Activated naive CD4-positive, alpha-beta T cell treated with anti-CD3 and anti-CD28 coated beads, Interleukin-2, amount 50 U/mL, for 72 hours (primary cell): ENCODE data around the gene COPS4. TPM values are rescaled to one million over a fixed set of nuclear protein-coding genes. Genes with fewer than 3 reads are reported as not detected.
"Not testable (repeated sequence)": the region's sequence is repeated elsewhere in the genome, so short reads cannot be mapped to it uniquely, and the experiment has no call there.

Experiments used
- ATAC-seq, 2 donors: fragments of 150-1000 bp; cut with Tn5 transposase; 2 replicates each; pipeline ENCODE4 v1.10.0; 2021; ENCODE audit warnings: mild to moderate bottlenecking in 2 of 2, moderate library complexity in 2 of 2
- DNase-seq, 2 donors: peaks; one replicate each; pipeline ENCODE4 v3.0.0; 2021 to 2022; ENCODE audit warnings: low spot score in 2 of 2
- H3K27ac Mint-ChIP-seq, 2 donors: one replicate each; pipeline ENCODE4 v1.8.0; 2022; ENCODE audit warnings: mild to moderate bottlenecking in 2 of 2, mixed read lengths in 2 of 2
- H3K36me3 Mint-ChIP-seq, 2 donors: one replicate each; pipeline ENCODE4 v1.8.0; 2022; ENCODE audit warnings: mixed read lengths in 2 of 2
- H3K9me3 Mint-ChIP-seq, 2 donors: one replicate each; pipeline ENCODE4 v1.8.0; 2022; ENCODE audit warnings: mixed read lengths in 2 of 2
- total RNA-seq, 2 donors: library from RNA; stranded (reverse); gene quantifications; one replicate each; pipeline ENCODE4 v1.2.3, GENCODE V29; 2022

Gene COPS4
- total RNA-seq = 10 to 100 TPM; 30.9 to 32.4 TPM

DNA sequence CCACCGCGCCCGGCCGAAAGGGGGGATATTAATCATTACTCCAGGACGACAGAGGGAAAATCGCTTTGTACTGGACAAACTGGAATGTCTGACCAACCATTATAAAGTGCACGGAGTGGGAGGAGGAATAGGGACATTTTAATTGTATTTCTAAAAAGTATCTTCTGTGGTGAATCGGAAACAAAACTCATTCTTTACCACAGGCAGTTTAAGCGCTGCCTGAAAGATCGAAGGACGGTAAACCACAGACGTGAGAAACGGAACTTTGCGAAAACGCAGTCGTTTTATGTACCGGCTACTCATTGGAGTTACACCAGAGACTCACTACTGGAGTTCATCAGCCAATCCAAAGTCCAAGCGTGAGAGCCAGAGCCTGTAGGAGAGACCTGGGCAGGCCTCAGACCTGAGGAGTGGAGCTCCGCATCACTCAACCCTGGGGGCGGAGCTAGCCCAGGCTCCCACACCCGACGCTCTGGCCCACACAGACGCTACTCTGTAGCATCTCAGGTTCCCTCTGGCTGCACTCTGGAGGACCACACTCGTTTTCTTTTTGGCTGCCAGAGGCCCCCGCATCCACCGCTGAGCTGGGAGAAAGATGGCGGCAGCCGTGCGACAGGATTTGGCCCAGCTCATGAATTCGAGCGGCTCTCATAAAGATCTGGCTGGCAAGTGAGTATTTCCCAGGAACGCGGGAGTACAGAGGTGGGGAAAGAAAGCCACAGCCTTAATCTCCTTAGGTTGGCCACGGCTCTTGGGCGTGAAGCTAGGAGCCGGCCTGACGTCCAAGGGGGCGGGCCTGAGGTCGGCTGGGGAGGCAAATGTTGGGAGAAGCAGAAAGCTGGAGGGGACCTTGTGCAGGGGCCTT, at the start of gene COPS4:
Gene COPS4, plus strand, starts transcription at position 554 of the 865 bp plus-strand sequence. Its CDS starts 42 bp downstream, at position 596.
- peak; percentile 97 to 99 for ATAC-seq
- H3K9me3 Mint-ChIP-seq = no peaks in the 10 kb centered on the region
- H3K36me3 Mint-ChIP-seq = peaks cover 6 to 11% of the 10 kb centered on the region in 2 donors
- peak; percentile 89 to 93 for DNase-seq
- H3K27ac Mint-ChIP-seq = peak within 1 kb of the TSS; percentile 96 to 100

GRCh38 chr4:82987519-82987918, 47.5 kb upstream of the COPS4 start:
- not testable (repeated sequence) for DNase-seq, H3K9me3 Mint-ChIP-seq, H3K27ac Mint-ChIP-seq, ATAC-seq
- peaks cover 0 to 17% of the 10 kb centered on the region in 2 donors for H3K36me3 Mint-ChIP-seq

GRCh38 chr4:82988323-82988832, 46.6 kb upstream of the COPS4 start:
- ATAC-seq = no peak
- Mint-ChIP-seq H3K36me3 (peaks cover 0 to 14% of the 10 kb centered on the region in 2 donors), H3K9me3 (no peaks in the 10 kb centered on the region), H3K27ac (no peak overlapping the region)
- DNase-seq = no peak

DNA sequence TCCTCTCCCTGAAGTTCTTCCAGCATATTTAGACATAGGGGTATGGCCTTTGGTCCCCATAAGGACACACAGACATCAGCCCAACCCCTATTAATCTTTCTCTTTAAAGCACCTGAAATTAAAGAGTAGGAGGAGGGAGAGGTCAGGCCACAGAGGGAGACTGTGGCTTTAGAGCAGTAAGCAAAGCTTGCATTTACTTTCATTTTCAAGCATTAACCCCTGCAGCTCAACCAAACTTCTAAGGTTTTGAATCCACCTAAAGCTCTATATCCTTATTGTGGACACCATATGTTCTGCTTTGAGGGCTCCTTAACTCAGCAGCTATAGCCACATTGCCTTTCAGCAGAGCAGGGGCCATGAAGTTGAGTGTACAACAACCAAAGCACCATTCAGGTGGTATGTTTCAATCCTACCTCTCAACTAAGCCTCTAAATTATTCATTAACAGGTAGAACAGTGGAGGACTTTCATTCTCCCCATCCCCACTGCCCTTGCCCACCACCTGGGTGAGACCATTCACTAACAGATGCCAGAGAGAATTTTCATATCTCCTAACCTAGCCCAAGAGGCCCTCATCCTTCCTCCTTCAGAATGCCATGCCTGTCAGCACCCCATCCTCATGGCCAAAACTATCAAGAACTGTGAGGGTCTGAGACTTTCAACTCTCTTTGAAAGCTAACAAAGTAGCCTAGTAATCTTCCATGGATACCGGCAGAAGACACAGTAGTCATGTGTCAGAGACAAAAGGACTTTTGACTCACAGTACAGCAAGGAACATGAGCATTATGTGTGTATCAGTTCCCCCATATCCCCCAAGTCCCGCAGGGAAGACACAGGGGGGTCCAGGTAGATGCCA, 45.2 kb upstream of the COPS4 start:
- H3K9me3 Mint-ChIP-seq = no peaks in the 10 kb centered on the region
- peak overlapping the region; percentile 40 to 88 for H3K27ac Mint-ChIP-seq
- H3K36me3 Mint-ChIP-seq = peaks cover 0 to 7% of the 10 kb centered on the region in 2 donors
- peak; percentile 48 to 75 for ATAC-seq
- no peak for DNase-seq

DNA sequence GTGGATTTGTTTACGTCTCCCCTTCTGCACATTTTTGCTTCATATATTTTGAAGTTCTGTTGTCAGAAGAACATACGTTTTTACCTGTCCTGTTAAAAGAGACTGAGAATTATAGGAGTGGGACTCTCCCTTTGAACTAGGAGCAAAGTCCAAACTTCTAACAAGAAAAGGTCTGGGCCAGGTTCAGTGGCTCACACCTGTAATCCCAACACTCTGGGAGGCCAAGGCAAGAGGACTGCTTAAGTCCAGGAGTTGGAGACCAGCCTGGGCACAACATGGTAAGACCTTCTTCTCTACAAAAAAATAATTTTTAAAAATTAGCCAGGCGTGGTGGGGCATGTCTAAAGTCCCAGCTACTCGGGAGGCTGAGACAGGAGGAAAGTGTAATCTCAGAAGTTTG, 40.1 kb upstream of the COPS4 start:
- DNase-seq = no peak
- no peaks in the 10 kb centered on the region for H3K36me3 Mint-ChIP-seq
- no peaks in the 10 kb centered on the region for H3K9me3 Mint-ChIP-seq
- no peak for ATAC-seq
- H3K27ac Mint-ChIP-seq = peak overlapping the region in 1 of 2 donors; percentile 44

- ATAC-seq (no peak), DNase-seq (no peak)
- Mint-ChIP-seq H3K27ac (no peak overlapping the region), H3K36me3 (no peaks in the 10 kb centered on the region), H3K9me3 (no peaks in the 10 kb centered on the region)
Measured at GRCh38 chr4:82998898-82999297, 36.1 kb upstream of the COPS4 start.

DNA sequence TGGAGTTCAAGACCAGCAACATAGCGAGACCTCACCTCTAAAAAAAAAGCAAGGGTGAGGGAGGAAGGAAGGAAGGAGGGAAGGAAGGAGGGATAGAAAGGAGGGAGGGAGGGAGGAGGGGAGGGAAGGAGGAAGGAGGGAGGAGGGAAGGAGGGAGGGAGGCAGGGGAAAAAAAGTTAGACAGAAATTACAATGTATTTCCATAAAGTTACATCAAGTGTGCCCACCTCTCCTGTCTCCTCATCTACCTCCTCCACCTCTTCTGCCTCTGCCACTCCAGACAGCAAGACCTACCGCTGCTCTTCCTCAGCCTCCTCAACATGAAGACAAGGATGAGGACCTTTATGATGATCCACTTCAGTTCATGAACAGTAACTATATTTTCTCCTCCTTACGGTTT, 32.7 kb upstream of the COPS4 start:
- no peak for ATAC-seq

DNA sequence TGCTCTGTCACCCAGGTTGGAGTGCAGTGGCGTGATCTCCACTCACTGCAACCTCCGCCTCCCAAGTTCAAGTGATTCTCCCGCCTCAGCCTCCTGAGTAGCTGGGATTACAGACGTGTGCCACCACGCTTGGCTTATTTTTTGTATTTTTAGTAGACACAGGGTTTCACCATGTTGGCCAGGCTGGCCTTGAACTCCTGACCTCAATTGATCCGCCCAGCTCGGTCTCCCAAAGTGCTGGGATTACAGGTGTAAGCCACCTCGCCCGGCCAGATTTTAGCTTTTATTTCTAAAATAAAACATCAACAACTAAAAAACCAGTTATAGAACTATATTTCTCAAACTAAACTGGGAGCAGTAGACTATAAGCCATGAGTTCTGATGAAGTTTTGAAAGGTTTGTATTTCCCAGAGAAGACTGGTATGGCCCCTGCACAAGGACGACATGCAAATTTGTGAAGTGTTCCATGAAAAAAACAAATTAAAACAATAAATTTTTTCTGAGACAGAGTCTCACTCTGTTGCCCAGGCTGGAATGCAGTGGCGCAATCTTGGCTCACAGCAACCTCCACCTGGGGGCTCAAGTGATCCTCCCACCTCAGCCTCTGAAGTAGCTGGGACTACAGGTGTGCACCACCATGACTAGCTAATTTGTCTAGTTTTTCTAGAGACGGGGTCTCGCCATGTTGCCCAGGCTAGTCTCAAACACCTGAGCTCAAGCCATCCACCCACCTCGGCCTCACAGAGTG, 31.8 kb upstream of the COPS4 start:
- not testable (repeated sequence) for DNase-seq, ATAC-seq, H3K36me3 Mint-ChIP-seq, H3K9me3 Mint-ChIP-seq, H3K27ac Mint-ChIP-seq

More for the DNA sequence above, 32.7 kb upstream of the COPS4 start:
- no peak for DNase-seq
- Mint-ChIP-seq H3K9me3 (no peaks in the 10 kb centered on the region), H3K36me3 (no peaks in the 10 kb centered on the region), H3K27ac (no peak overlapping the region)

- Mint-ChIP-seq H3K36me3 (peaks cover 20 to 24% of the 10 kb centered on the region in 2 donors), H3K27ac (peak overlapping the region; percentile 94 to 98), H3K9me3 (no peaks in the 10 kb centered on the region)
- no peak for DNase-seq
- ATAC-seq = no peak
Measured at GRCh38 chr4:83009529-83009928, 25.5 kb upstream of the COPS4 start.

GRCh38 chr4:83010111-83010521, 24.9 kb upstream of the COPS4 start:
- no peak for DNase-seq
- Mint-ChIP-seq H3K9me3 (no peaks in the 10 kb centered on the region), H3K36me3 (peaks cover 20 to 24% of the 10 kb centered on the region in 2 donors), H3K27ac (peak overlapping the region; percentile 94 to 98)
- peak in 1 of 2 donors; percentile 2 for ATAC-seq

DNA sequence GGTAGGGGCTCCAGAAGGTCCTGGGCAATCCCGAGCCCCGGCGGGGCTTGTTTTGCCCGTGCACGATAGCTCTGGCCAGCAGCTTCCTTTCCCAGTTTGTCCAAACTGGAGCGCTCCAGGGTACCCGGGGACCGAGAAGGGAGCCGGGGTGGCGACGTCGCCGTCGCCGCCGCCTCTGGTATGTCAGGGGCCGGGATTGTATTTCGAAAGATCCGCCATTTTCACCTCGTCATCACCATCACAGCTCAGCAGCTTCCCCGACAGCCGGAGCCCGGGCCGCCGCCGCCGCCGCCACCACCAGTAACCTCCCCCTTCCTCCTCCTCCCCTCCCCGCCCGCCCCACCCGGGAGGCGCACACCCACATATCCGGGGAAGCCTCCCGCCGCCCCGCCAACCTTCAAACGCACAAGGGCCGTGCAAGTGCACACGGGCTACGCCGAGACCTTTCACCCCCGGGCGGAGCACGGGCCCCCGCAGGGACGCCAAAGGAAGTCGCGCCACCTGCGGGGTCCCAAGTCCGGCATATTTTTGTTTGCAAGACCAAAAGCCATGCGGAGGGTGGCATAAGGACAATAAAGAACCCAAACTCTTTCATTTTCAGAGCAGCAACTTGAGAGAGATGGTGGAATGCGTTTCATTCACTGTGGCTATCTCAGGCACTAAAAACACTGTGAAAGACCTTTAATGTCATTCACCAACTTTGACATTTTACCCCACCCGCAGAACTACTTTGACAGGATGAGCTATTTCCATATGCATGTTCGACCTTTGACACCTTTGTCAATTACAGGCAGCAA, 24.3 kb upstream of the COPS4 start, which contains the start of gene LIN54:
Gene LIN54, minus strand, starts transcription at position 302 of the 797 bp plus-strand sequence. CDS start 25,979 bp downstream, outside the sequence.
- H3K27ac Mint-ChIP-seq = peak within 1 kb of the TSS; percentile 94 to 98
- H3K36me3 Mint-ChIP-seq = peaks cover 20 to 24% of the 10 kb centered on the region in 2 donors
- ATAC-seq (peak; percentile 53 to 67), DNase-seq (peak; percentile 76 to 79)
- no peaks in the 10 kb centered on the region for H3K9me3 Mint-ChIP-seq

DNA sequence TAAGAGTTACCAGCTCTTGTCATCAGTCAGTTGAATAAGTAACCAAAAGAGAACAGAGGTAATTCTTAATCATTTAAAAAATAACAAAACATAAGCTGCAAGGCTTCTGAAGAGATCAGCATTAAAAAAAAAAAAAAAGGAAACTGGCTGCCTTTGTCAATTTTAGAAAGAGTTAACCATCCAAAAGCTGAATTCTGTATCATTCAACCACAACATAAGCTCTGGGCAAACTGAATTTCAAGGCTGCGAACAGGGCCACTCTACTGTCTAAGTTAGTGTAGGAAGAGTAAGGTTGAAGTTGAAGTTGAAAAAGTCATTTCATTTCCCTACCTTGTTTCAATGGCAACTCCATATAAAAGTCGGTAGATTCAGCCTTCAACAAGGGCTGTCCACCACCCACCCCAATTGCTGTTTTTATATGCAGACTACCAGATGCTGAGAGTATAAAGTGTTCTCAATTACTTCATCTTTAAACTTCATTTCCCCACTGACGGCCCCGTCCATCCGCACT, 23.2 kb upstream of the COPS4 start:
- DNase-seq (peak in 1 of 2 donors; percentile 20), ATAC-seq (no peak)
- Mint-ChIP-seq H3K36me3 (peaks cover 20 to 24% of the 10 kb centered on the region in 2 donors), H3K9me3 (no peaks in the 10 kb centered on the region), H3K27ac (peak overlapping the region; percentile 87 to 94)

DNA sequence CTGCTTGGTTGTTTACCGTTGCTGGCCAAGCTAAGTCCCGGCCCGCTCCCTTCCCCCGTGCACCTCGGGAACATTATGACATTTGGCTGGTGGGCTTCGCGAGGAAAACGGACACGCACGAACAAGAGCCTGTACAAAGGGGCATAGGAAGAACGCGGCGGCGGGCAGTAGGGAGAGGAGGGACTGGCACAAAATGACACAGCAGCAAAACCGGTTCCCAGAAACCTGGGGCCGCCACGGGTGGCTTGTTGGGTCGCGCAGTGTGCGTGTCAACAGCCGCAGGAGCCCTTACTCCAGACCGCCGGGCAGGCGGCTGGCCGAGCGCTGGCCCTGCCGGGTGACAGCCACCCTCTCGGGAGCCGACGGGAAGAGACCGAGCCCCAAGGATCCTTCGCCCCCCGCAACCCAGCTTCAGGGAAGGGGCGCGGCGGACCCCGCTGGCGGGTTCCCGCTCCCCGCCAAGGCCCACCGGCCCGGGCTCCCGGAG, 22.7 kb upstream of the COPS4 start:
- H3K36me3 Mint-ChIP-seq = peaks cover 20 to 24% of the 10 kb centered on the region in 2 donors
- DNase-seq = peak; percentile 42 to 69
- ATAC-seq = peak; percentile 3 to 10
- peak overlapping the region; percentile 87 to 94 for H3K27ac Mint-ChIP-seq
- H3K9me3 Mint-ChIP-seq = no peaks in the 10 kb centered on the region

DNA sequence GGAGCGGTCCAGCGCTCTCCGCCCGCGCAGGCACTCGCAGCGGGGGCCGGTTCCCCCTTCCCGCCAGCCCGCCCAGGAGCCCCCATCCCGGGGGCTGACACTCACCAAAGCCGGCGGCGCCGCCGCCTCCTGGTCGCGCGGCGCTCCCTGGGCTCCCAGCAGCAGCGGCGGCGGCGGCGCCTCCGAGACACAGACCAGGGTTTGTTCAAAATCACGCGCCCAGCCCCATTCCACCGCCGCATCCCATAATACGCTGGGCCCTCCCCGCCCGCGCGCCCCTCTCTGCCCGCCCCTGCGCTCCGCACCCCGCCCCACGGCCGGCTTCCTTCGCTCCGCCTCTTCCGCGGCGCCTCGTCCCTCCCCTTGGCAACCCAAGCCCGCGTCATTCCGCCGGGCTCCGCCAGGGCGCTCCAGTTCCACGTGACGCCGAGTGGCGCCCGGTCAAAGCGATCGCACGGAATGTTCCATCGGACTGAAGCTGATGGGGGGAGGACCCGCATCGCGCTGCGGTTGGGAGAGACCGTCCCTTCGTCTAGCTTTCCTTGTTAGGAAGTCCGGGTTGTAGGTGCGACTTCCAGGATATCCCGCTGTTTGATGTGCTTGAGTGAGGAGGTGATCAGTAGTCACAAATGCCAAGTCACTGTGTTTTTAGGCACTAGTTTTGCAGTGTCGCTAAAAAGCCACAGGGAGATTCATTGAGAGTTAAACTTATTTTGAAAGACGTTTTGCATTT, 22.1 kb upstream of the COPS4 start:
- ATAC-seq = peak; percentile 84 to 89
- Mint-ChIP-seq H3K36me3 (peaks cover 20 to 24% of the 10 kb centered on the region in 2 donors), H3K9me3 (no peaks in the 10 kb centered on the region), H3K27ac (peak overlapping the region; percentile 94)
- DNase-seq = peak; percentile 97 to 99
